Thymus (tissue), 11 donors: ENCODE data around the gene TAB2. TPM values are rescaled to one million over a fixed set of nuclear protein-coding genes. Genes with fewer than 3 reads are reported as not detected.

ENCODE experiments used
- DNase-seq, 9 donors: peaks; one replicate each; pipeline ENCODE4 v3.0.0-alpha.2; 2013; ENCODE audit warnings: low spot score in 9 of 9, low read depth in 6 of 9, missing footprints in 1 of 9
- H3K27ac ChIP-seq, 2 donors: one replicate each; pipeline ENCODE4 v1.5.1; 2013; ENCODE audit warnings: control low read depth in 1 of 2, low read depth in 1 of 2, low read length in 1 of 2, mild to moderate bottlenecking in 1 of 2, moderate library complexity in 1 of 2
- H3K27me3 ChIP-seq, 2 donors: one replicate each; pipeline ENCODE4 v1.5.1; 2013; ENCODE audit warnings: low read length in 1 of 2; ENCODE audit not compliant: control insufficient read depth in 2 of 2, insufficient read depth in 1 of 2
- H3K36me3 ChIP-seq, 2 donors: one replicate each; pipeline ENCODE4 v1.5.1; 2013; ENCODE audit warnings: low read length in 1 of 2, mild to moderate bottlenecking in 1 of 2, moderate library complexity in 1 of 2; ENCODE audit not compliant: control insufficient read depth in 2 of 2, insufficient read depth in 2 of 2
- H3K4me1 ChIP-seq, 2 donors: one replicate each; pipeline ENCODE4 v1.5.1; 2013; ENCODE audit warnings: low read length in 2 of 2; ENCODE audit not compliant: control insufficient read depth in 2 of 2, insufficient read depth in 2 of 2
- H3K4me3 ChIP-seq, 2 donors: one replicate each; pipeline ENCODE4 v1.5.1; 2013; ENCODE audit warnings: low read length in 2 of 2, control low read depth in 1 of 2, mild to moderate bottlenecking in 1 of 2
- H3K9me3 ChIP-seq, 2 donors: one replicate each; pipeline ENCODE4 v1.5.1; 2013; ENCODE audit warnings: low read length in 1 of 2, mild to moderate bottlenecking in 1 of 2; ENCODE audit not compliant: control insufficient read depth in 2 of 2, insufficient read depth in 1 of 2
- WGBS: extraction: QIAGEN DNeasy Blood & Tissue Kit; methylation state at CpG from one replicate; pipeline ENCODE4 v1.1.7; 2013; 5-methylcytosine and 5-hydroxymethylcytosine counted together
- polyA plus RNA-seq: library from polyadenylated mRNA; stranded (reverse); fragments of 200-250 nt; gene quantifications from one replicate; pipeline ENCODE4 v1.2.3, GENCODE V29; 2013
- total RNA-seq: library from RNA; stranded (reverse); fragments of 120-200 nt; gene quantifications from one replicate; pipeline ENCODE4 v1.2.4, GENCODE V29; 2013
- donor health status: healthy.

The TAB2 gene
- total and polyA plus RNA-seq, 2 donors = 30.8 to 34.3 TPM

GRCh38 chr6:149334682-149335160 is 17.2 kb downstream of the TAB2 start:
- Histone ChIP-seq H3K27me3 (no peaks in the 10 kb centered on the region), H3K27ac (no peak overlapping the region), H3K4me1 (peaks cover 0 to 3% of the 10 kb centered on the region in 2 donors), H3K36me3 (peaks cover 0 to 3% of the 10 kb centered on the region in 2 donors), H3K4me3 (no peak overlapping the region), H3K9me3 (peaks cover 0 to 5% of the 10 kb centered on the region in 2 donors)
- 90% methylated on average over 2 of the region's 2 CpGs for WGBS
- no peak for DNase-seq

DNA sequence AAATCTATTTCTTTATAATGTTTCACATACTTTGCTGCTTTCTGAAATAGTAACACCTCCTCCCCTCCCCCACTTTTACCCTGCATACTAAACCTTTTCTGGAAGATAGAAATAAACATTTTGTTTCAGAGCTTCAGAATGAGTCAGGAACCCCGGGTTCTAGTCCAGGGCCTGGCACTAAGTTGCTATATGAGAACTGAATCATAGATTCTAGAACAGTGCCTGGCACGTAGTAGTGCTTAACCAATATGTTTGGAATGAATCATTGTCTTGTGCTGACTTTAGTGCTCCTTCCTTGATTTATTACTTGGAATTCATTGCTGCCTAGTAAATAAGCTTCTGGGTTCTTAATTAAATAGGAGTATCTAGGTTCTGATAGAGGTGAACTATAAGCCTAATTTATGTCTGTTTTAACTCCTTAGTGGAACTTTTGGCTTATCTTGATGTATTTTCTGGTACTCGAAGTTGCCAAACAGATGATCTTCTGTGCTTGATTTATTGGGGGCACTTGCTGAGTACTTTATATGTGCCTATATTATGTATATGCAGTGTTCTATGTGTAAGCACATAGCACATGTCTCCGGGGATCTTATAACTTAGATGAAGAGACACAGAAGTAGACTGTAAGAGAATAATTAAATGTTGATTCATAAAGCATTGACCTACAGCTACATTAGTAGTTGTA is 18.6 kb downstream of the TAB2 start:
- H3K27ac ChIP-seq = no peak overlapping the region
- H3K9me3 ChIP-seq = peaks cover 0 to 5% of the 10 kb centered on the region in 2 donors
- peaks cover 0 to 3% of the 10 kb centered on the region in 2 donors for H3K4me1 ChIP-seq
- no peak for DNase-seq
- H3K27me3 ChIP-seq = no peaks in the 10 kb centered on the region
- WGBS = 94% methylated on average over 4 of the region's 4 CpGs
- H3K4me3 ChIP-seq = no peak overlapping the region
- H3K36me3 ChIP-seq = peaks cover 0 to 3% of the 10 kb centered on the region in 2 donors

DNA sequence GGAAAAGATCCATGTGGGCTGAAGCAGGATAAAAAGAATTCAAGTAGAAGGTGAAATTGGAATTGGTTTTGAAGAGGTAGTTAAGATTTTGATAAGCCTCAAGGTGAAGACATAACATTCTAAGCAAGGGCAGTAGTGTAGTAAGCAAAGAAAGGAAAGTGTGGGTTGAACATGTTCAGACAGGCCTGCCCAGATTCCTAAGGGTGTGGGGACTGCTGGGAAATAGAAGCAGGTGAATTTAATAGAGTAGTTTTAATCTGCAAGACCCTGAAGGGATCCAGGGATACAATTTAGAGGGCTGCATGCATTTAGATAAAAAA is 19.1 kb downstream of the TAB2 start:
- Histone ChIP-seq H3K4me1 (peaks cover 0 to 3% of the 10 kb centered on the region in 2 donors), H3K9me3 (peaks cover 0 to 5% of the 10 kb centered on the region in 2 donors), H3K36me3 (peaks cover 0 to 3% of the 10 kb centered on the region in 2 donors), H3K27me3 (no peaks in the 10 kb centered on the region), H3K4me3 (no peak overlapping the region), H3K27ac (no peak overlapping the region)
- no peak for DNase-seq

DNA sequence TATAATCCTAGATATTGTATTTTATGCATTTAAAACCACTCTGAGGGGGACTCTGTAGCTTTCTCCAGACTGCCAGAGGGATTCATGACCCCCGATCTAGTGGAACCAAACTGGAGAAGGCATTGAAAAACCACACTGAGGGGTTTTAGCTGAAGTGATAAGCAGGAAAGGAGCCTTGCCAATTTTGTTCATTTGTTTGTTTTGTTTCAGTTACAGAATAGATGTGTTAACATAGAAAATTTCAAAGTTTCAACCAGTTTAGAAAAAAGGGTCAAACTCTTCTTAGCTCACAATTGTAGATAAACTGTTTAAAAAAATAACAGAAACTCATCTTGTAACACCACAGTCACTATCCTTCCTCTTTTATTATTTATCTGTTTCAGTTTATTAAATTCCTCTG is 19.8 kb downstream of the TAB2 start:
- H3K36me3 ChIP-seq = peaks cover 0 to 3% of the 10 kb centered on the region in 2 donors
- no peak overlapping the region for H3K4me3 ChIP-seq
- H3K27ac ChIP-seq = no peak overlapping the region
- WGBS = 76% methylated on average over 1 of the region's 1 CpG
- no peak for DNase-seq
- peaks cover 0 to 5% of the 10 kb centered on the region in 2 donors for H3K9me3 ChIP-seq
- peaks cover 0 to 3% of the 10 kb centered on the region in 2 donors for H3K4me1 ChIP-seq
- no peaks in the 10 kb centered on the region for H3K27me3 ChIP-seq

DNA sequence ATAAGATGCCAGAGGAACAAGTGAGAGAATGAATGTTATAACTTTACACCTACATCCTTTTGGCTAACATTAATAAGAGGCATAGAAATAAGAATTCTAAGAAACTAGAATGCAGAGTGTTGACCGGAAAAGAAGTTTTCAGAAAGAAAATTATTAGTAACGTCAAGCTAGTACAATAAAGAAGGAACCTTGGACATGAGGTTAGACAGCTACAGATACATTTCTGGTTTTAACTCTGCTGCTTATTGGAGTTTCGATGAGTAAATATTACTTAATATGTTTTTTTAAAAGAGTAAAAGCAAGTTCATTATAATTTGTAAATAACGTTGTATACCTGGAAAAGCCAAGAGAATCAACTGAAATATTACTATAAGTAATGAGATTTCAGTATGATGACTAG is 22.7 kb downstream of the TAB2 start:
- Histone ChIP-seq H3K9me3 (peaks cover 0 to 5% of the 10 kb centered on the region in 2 donors), H3K4me1 (peaks cover 0 to 3% of the 10 kb centered on the region in 2 donors), H3K27ac (no peak overlapping the region), H3K27me3 (no peaks in the 10 kb centered on the region), H3K36me3 (peaks cover 0 to 9% of the 10 kb centered on the region in 2 donors), H3K4me3 (no peak overlapping the region)
- WGBS = 87% methylated on average over 4 of the region's 4 CpGs
- DNase-seq = no peak

DNA sequence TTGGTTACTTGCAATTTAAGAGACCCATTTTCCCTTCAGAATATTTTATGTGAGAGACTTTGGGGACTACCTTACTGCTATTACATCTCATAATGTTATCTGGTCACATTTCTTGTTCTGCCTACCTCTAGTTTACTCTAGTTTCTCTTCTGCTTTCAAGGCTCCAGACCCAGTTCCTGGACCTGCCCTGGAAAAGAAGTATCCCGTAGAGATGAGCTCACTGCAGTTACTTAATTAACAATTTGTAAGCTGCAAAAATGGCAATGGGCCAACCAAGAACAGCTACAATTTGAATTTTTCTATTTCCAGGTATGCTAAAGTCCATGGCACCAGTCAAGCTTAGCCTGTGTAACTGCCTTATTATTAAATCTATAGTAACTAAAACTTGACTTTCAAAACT is 25.0 kb downstream of the TAB2 start:
- no peak overlapping the region for H3K27ac ChIP-seq
- peaks cover 3 to 12% of the 10 kb centered on the region in 2 donors for H3K36me3 ChIP-seq
- H3K4me3 ChIP-seq = no peak overlapping the region
- H3K9me3 ChIP-seq = peaks cover 0 to 5% of the 10 kb centered on the region in 2 donors
- no peaks in the 10 kb centered on the region for H3K27me3 ChIP-seq
- H3K4me1 ChIP-seq = no peaks in the 10 kb centered on the region
- no peak for DNase-seq
- WGBS = 99% methylated on average over 1 of the region's 1 CpG

DNA sequence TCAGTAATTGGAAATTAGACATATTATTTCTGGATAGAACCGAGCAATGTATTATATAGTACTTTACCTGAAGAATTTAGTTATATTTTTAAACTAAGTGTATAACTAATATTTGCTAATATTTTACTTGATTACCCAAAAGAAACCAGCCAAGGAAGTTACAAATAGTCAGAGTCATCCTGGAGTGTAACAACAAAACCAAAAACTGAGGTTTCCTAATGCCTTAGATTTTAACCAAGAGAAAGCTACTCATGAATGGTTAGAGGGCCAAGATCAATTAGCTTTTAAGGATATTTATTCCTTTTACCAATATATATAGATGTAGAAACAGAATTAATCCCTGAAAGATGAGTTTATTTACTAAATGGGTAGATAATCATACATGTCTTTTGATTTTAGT is 26.0 kb downstream of the TAB2 start:
- H3K4me1 ChIP-seq = no peaks in the 10 kb centered on the region
- H3K27me3 ChIP-seq = no peaks in the 10 kb centered on the region
- peaks cover 3 to 9% of the 10 kb centered on the region in 2 donors for H3K36me3 ChIP-seq
- H3K27ac ChIP-seq = no peak overlapping the region
- H3K4me3 ChIP-seq = no peak overlapping the region
- no peak for DNase-seq
- H3K9me3 ChIP-seq = peaks cover 0 to 5% of the 10 kb centered on the region in 2 donors
- 99% methylated on average over 1 of the region's 1 CpG for WGBS

- 99% methylated on average over 3 of the region's 3 CpGs for WGBS
- H3K9me3 ChIP-seq = no peaks in the 10 kb centered on the region
- no peaks in the 10 kb centered on the region for H3K4me1 ChIP-seq
- no peak overlapping the region for H3K27ac ChIP-seq
- no peak overlapping the region for H3K4me3 ChIP-seq
- H3K36me3 ChIP-seq = peaks cover 3 to 9% of the 10 kb centered on the region in 2 donors
- no peak for DNase-seq
- no peaks in the 10 kb centered on the region for H3K27me3 ChIP-seq
Measured at GRCh38 chr6:149346078-149346477, 28.6 kb downstream of the TAB2 start.

DNA sequence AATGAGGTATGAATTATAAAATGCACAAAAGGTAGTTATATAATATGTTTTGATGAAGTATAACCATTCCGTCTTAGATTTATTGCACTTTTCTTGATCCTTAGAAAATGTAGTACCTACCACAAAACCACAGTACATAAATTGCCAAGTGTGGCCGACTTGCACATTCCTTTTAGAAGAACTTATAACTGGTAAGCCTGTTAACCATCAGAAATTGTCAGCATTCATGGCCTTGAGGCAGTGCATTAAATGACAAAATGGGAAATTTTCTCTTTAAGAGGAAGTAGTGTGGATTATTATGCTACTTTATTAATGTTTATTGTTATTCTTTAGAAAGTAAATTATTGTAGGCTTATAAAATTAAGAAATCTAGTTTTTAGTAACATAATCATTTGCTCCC is 29.6 kb downstream of the TAB2 start:
- WGBS = 36% methylated on average over 2 of the region's 2 CpGs
- Histone ChIP-seq H3K4me3 (no peak overlapping the region), H3K9me3 (no peaks in the 10 kb centered on the region), H3K36me3 (peaks cover 3 to 9% of the 10 kb centered on the region in 2 donors), H3K27ac (no peak overlapping the region), H3K4me1 (no peaks in the 10 kb centered on the region), H3K27me3 (no peaks in the 10 kb centered on the region)
- no peak for DNase-seq
